Right cardiac atrium (tissue), 5 donors: ENCODE results near the gene C5AR2. TPM values are rescaled to one million over a fixed set of nuclear protein-coding genes. Genes with fewer than 3 reads are reported as not detected.
A peak's percentile ranks its signal among the peaks of the same experiment; 100 is the strongest.
"Not testable (repeated sequence)": the region's sequence is repeated elsewhere in the genome, so short reads cannot be mapped to it uniquely, and the experiment has no call there.

Experiments used
- ATAC-seq, 2 donors: fragments of 200-7000 bp; cut with Tn5 transposase; one replicate each; pipeline versions ENCODE4 v1.8.0 to v1.9.1; 2020; ENCODE audit warnings: moderate library complexity in 2 of 2, mild to moderate bottlenecking in 1 of 2
- DNase-seq, 3 donors: peaks; one replicate each; pipeline ENCODE4 v3.0.0-alpha.2; 2020
- H3K27ac ChIP-seq: one replicate; pipeline ENCODE4 v1.5.1; 2013; ENCODE audit warnings: mild to moderate bottlenecking, low read length, control low read depth, moderate library complexity
- H3K27me3 ChIP-seq: one replicate; pipeline ENCODE4 v1.6.1; 2013; ENCODE audit not compliant: control insufficient read depth, insufficient read depth
- H3K4me1 ChIP-seq: one replicate; pipeline ENCODE4 v1.6.1; 2013; ENCODE audit warnings: low read length; ENCODE audit not compliant: control insufficient read depth, insufficient read depth
- H3K4me3 ChIP-seq: one replicate; pipeline ENCODE4 v1.5.1; 2013; ENCODE audit warnings: low read length, control low read depth
- H3K9me3 ChIP-seq: one replicate; pipeline ENCODE4 v1.6.1; 2013; ENCODE audit warnings: low read length; ENCODE audit not compliant: control insufficient read depth
- WGBS: extraction: QIAGEN DNeasy Blood & Tissue Kit; methylation state at CpG from one replicate; pipeline ENCODE4 v1.1.7; 2013; 5-methylcytosine and 5-hydroxymethylcytosine counted together
- intact Hi-C, 4 donors: fragments of 100-400 bp; cut with DNase I; formaldehyde crosslinking; loops; one replicate each; pipeline versions ENCODE4 v1.11.0 to v1.14.0; 2022 to 2023
- polyA plus RNA-seq: library from polyadenylated mRNA; stranded (reverse); fragments of 200-250 nt; gene quantifications from one replicate; pipeline ENCODE4 v1.2.3, GENCODE V29; 2013
- total RNA-seq, 4 donors: library from RNA; stranded (reverse); fragmentation: NEBNext Ultra II Directional; extraction: Animal tissue kit (Norgen Biotek cat#: 25700); gene quantifications; one replicate each; pipeline ENCODE4 v1.2.1, GENCODE V29; 2021
- donor health status: healthy with polysubstance abuse.
- donor health status: DM: no; HTN: yes; CAD: no.
- donor health status: DM: no; HTN: no; CAD: no.
- donor health status: DM: no; HTN: yes; CAD: no; lungs with severe emphysema.
- donor health status: DM: yes; HTN: yes; CAD: no.

Gene C5AR2
- total and polyA plus RNA-seq, 5 donors = 0.65 to 2.5 (median 1.3) TPM

- H3K4me3 ChIP-seq = no peak overlapping the region
- H3K27me3 ChIP-seq = no peaks in the 10 kb centered on the region
- WGBS = 81% methylated on average over 13 of the region's 13 CpGs
- no peak for DNase-seq
- no peak overlapping the region for H3K27ac ChIP-seq
- intact Hi-C loops = no loop called here
- no peaks in the 10 kb centered on the region for H3K4me1 ChIP-seq
- no peaks in the 10 kb centered on the region for H3K9me3 ChIP-seq
- no peak for ATAC-seq
Measured at GRCh38 chr19:47363758-47364531, 32.0 kb downstream of the C5AR2 start.

GRCh38 chr19:47365455-47365854 is 33.5 kb downstream of the C5AR2 start:
- H3K27ac ChIP-seq, H3K9me3 ChIP-seq, ATAC-seq, H3K4me3 ChIP-seq, intact Hi-C loops, H3K27me3 ChIP-seq, DNase-seq, H3K4me1 ChIP-seq: not testable (repeated sequence)
- 92% methylated on average over 10 of the region's 10 CpGs for WGBS

- H3K9me3 ChIP-seq = no peaks in the 10 kb centered on the region
- intact Hi-C loops = no loop called here
- H3K27ac ChIP-seq = no peak overlapping the region
- no peak for DNase-seq
- peak in 1 of 2 donors; percentile 57 for ATAC-seq
- WGBS = 80% methylated on average over 10 of the region's 10 CpGs
- no peaks in the 10 kb centered on the region for H3K4me1 ChIP-seq
- H3K4me3 ChIP-seq = no peak overlapping the region
- H3K27me3 ChIP-seq = no peaks in the 10 kb centered on the region
Measured at GRCh38 chr19:47370045-47370611, 38.2 kb downstream of the C5AR2 start.

GRCh38 chr19:47371261-47371660 is 39.3 kb downstream of the C5AR2 start:
- Histone ChIP-seq H3K27ac (no peak overlapping the region), H3K4me1 (no peaks in the 10 kb centered on the region), H3K27me3 (no peaks in the 10 kb centered on the region), H3K9me3 (no peaks in the 10 kb centered on the region), H3K4me3 (no peak overlapping the region)
- ATAC-seq (no peak), DNase-seq (no peak)
- 93% methylated on average over 9 of the region's 9 CpGs for WGBS
- intact Hi-C loops = no loop called here

- intact Hi-C loops = no loop called here
- DNase-seq = no peak
- no peak for ATAC-seq
Measured at GRCh38 chr19:47372603-47373002, 40.6 kb downstream of the C5AR2 start.

GRCh38 chr19:47373246-47374240 is 41.6 kb downstream of the C5AR2 start:
- no peaks in the 10 kb centered on the region for H3K9me3 ChIP-seq
- H3K4me1 ChIP-seq = no peaks in the 10 kb centered on the region
- H3K27ac ChIP-seq = no peak overlapping the region
- no peak overlapping the region for H3K4me3 ChIP-seq
- no peak for DNase-seq
- no peak for ATAC-seq
- no peaks in the 10 kb centered on the region for H3K27me3 ChIP-seq
- 92% methylated on average over 33 of the region's 33 CpGs for WGBS
- intact Hi-C loops = no loop called here

More at GRCh38 chr19:47372603-47373002, 40.6 kb downstream of the C5AR2 start:
- 94% methylated on average over 22 of the region's 22 CpGs for WGBS
- no peaks in the 10 kb centered on the region for H3K9me3 ChIP-seq
- H3K27ac ChIP-seq = no peak overlapping the region
- no peaks in the 10 kb centered on the region for H3K27me3 ChIP-seq
- no peak overlapping the region for H3K4me3 ChIP-seq
- H3K4me1 ChIP-seq = no peaks in the 10 kb centered on the region

- ATAC-seq (no peak), DNase-seq (no peak)
- 93% methylated on average over 30 of the region's 30 CpGs for WGBS
- Histone ChIP-seq H3K4me3 (no peak overlapping the region), H3K27ac (no peak overlapping the region), H3K9me3 (no peaks in the 10 kb centered on the region), H3K4me1 (no peaks in the 10 kb centered on the region), H3K27me3 (no peaks in the 10 kb centered on the region)
- intact Hi-C loops = no loop called here
Measured at GRCh38 chr19:47374876-47375693, 43.1 kb downstream of the C5AR2 start.

- no peaks in the 10 kb centered on the region for H3K27me3 ChIP-seq
- intact Hi-C loops = no loop called here
- H3K27ac ChIP-seq = no peak overlapping the region
- H3K4me1 ChIP-seq = no peaks in the 10 kb centered on the region
- DNase-seq = no peak
- H3K9me3 ChIP-seq = no peaks in the 10 kb centered on the region
- no peak overlapping the region for H3K4me3 ChIP-seq
- 96% methylated on average over 30 of the region's 30 CpGs for WGBS
- ATAC-seq = no peak
Measured at GRCh38 chr19:47375694-47376588, 44.0 kb downstream of the C5AR2 start.

- H3K4me1 ChIP-seq = no peaks in the 10 kb centered on the region
- no peak overlapping the region for H3K27ac ChIP-seq
- 90% methylated on average over 16 of the region's 16 CpGs for WGBS
- H3K4me3 ChIP-seq = no peak overlapping the region
- DNase-seq (no peak), ATAC-seq (peak in 1 of 2 donors; percentile 7)
- intact Hi-C loops = no loop called here
- no peaks in the 10 kb centered on the region for H3K9me3 ChIP-seq
- no peaks in the 10 kb centered on the region for H3K27me3 ChIP-seq
Measured at GRCh38 chr19:47376589-47377144, 44.7 kb downstream of the C5AR2 start.
